HG03558 (cell line): ENCODE results near the gene ADRA1B.
"Not testable (repeated sequence)": the region's sequence is repeated elsewhere in the genome, so short reads cannot be mapped to it uniquely, and the experiment has no call there.

Experiments
- ATAC-seq: cut with Tn5 transposase; IDR thresholded peaks from one replicate; pipeline ENCODE4 v1.9.1; 2021; ENCODE audit warnings: moderate number of reproducible peaks; ENCODE audit not compliant: unreplicated experiment; ENCODE audit errors: extremely low read depth

ADRA1B gene

GRCh38 chr5:160008877-160009590 lies 92.8 kb downstream of the ADRA1B start, which contains the start of gene TTC1:
Gene TTC1, plus strand, starts transcription at chr5:160009139. Its CDS starts 1,390 bp downstream, at chr5:160010529.
- peak; percentile 99 for ATAC-seq

- no peak for ATAC-seq
Observed at GRCh38 chr5:160009591-160009989, 93.3 kb downstream of the ADRA1B start.

- ATAC-seq, result no peak
Observed at GRCh38 chr5:160011471-160011870, 95.2 kb downstream of the ADRA1B start.

GRCh38 chr5:160014197-160014596 lies 97.9 kb downstream of the ADRA1B start:
- not testable (repeated sequence) for ATAC-seq

GRCh38 chr5:160018945-160019625 lies 102.8 kb downstream of the ADRA1B start:
- ATAC-seq, result no peak

GRCh38 chr5:160020266-160020770 lies 104.0 kb downstream of the ADRA1B start:
- ATAC-seq, result no peak

- no peak for ATAC-seq
Observed at GRCh38 chr5:160020964-160021363, 104.7 kb downstream of the ADRA1B start.

GRCh38 chr5:160021831-160022446 lies 105.7 kb downstream of the ADRA1B start:
- peak; percentile 86 for ATAC-seq
